Mesenchymal stem cell (in vitro differentiated cells and primary cell): ENCODE results near the gene HOXB7.

ENCODE experiments used
- DNase-seq: peaks from one replicate; pipeline ENCODE4 v3.0.0-alpha.2; 2013
- H2AFZ ChIP-seq: one replicate; pipeline ENCODE4 v1.6.1; 2013; ENCODE audit warnings: low read depth, mild to moderate bottlenecking, control low read depth, inconsistent platforms, low read length, moderate library complexity
- H2AK5ac ChIP-seq: 2 replicates; pipeline ENCODE4 v1.6.1; 2013; ENCODE audit warnings: low read length, moderate library complexity, mild to moderate bottlenecking, inconsistent platforms; ENCODE audit not compliant: severe bottlenecking
- H2BK120ac ChIP-seq: one replicate; pipeline ENCODE4 v1.6.1; 2013; ENCODE audit warnings: low read depth, mild to moderate bottlenecking, inconsistent platforms, low read length, moderate library complexity
- H2BK12ac ChIP-seq, 2 experiments: one replicate each; pipeline ENCODE4 v1.6.1; 2013; ENCODE audit warnings: inconsistent platforms in 2 of 2, low read length in 2 of 2, mild to moderate bottlenecking in 2 of 2, moderate library complexity in 2 of 2, control low read depth in 1 of 2
- H2BK15ac ChIP-seq: one replicate; pipeline ENCODE4 v1.6.1; 2013; ENCODE audit warnings: mild to moderate bottlenecking, low read depth, inconsistent platforms; ENCODE audit not compliant: poor library complexity, severe bottlenecking
- H2BK5ac ChIP-seq: 2 replicates; pipeline ENCODE4 v1.6.1; 2013; ENCODE audit warnings: low read depth, mild to moderate bottlenecking, low read length, control low read depth, inconsistent platforms; ENCODE audit not compliant: poor library complexity, severe bottlenecking
- H3K14ac ChIP-seq, 2 experiments: one replicate each; pipeline ENCODE4 v1.6.1; 2013; ENCODE audit warnings: inconsistent platforms in 2 of 2, low read length in 2 of 2, control low read depth in 1 of 2, mild to moderate bottlenecking in 1 of 2, moderate library complexity in 1 of 2
- H3K18ac ChIP-seq, 2 experiments: one replicate each; pipeline ENCODE4 v1.6.1; 2013; ENCODE audit warnings: inconsistent platforms in 2 of 2, low read length in 2 of 2, control low read depth in 1 of 2, low read depth in 1 of 2, mild to moderate bottlenecking in 1 of 2
- H3K23ac ChIP-seq, 2 experiments: one replicate each; pipeline ENCODE4 v1.6.1; 2013; ENCODE audit warnings: inconsistent platforms in 2 of 2, low read length in 2 of 2, mild to moderate bottlenecking in 2 of 2, moderate library complexity in 2 of 2, control low read depth in 1 of 2
- H3K27ac ChIP-seq: 2 replicates; pipeline ENCODE4 v1.5.1; 2013; ENCODE audit warnings: mild to moderate bottlenecking, moderate library complexity, low read length, control low read depth, inconsistent platforms; ENCODE audit not compliant: poor library complexity, severe bottlenecking
- H3K27me3 ChIP-seq, 2 experiments: 2 replicates each; pipeline versions ENCODE4 v1.6.1 to v1.7.0; 2013; ENCODE audit warnings: low read length in 2 of 2, mild to moderate bottlenecking in 2 of 2, moderate library complexity in 2 of 2, control low read depth in 1 of 2, inconsistent platforms in 1 of 2; ENCODE audit not compliant: control insufficient read depth in 1 of 2, insufficient read depth in 1 of 2
- H3K36me3 ChIP-seq, 2 experiments: 2 replicates each; pipeline versions ENCODE4 v1.6.1 to v1.7.0; 2013; ENCODE audit warnings: low read length in 2 of 2, control low read depth in 1 of 2, inconsistent platforms in 1 of 2, low read depth in 1 of 2, mild to moderate bottlenecking in 1 of 2; ENCODE audit not compliant: insufficient read depth in 2 of 2, control insufficient read depth in 1 of 2
- H3K4ac ChIP-seq, 2 experiments: one replicate each; pipeline ENCODE4 v1.6.1; 2013; ENCODE audit warnings: inconsistent platforms in 2 of 2, low read length in 2 of 2, mild to moderate bottlenecking in 2 of 2, moderate library complexity in 2 of 2, control low read depth in 1 of 2, low read depth in 1 of 2
- H3K4me1 ChIP-seq: 2 replicates; pipeline ENCODE4 v1.6.1; 2013; ENCODE audit warnings: low read depth, low read length, control low read depth; ENCODE audit not compliant: control insufficient read depth, insufficient read depth
- H3K4me2 ChIP-seq: 2 replicates; pipeline ENCODE4 v1.6.1; 2013; ENCODE audit warnings: low read length, mild to moderate bottlenecking, inconsistent platforms; ENCODE audit not compliant: poor library complexity, severe bottlenecking
- H3K4me3 ChIP-seq, 2 experiments: 2 replicates each; pipeline versions ENCODE4 v1.5.1 to v1.7.0; 2013; ENCODE audit warnings: low read length in 2 of 2, mild to moderate bottlenecking in 2 of 2, control low read depth in 1 of 2, low read depth in 1 of 2; ENCODE audit not compliant: insufficient read depth in 1 of 2
- H3K79me1 ChIP-seq: replicated peaks from 2 replicates; pipeline ENCODE4 v1.6.1; 2013; ENCODE audit warnings: mild to moderate bottlenecking, control low read depth, low read length, inconsistent platforms; ENCODE audit not compliant: poor library complexity, severe bottlenecking
- H3K9ac ChIP-seq: 2 replicates; pipeline ENCODE4 v1.7.0; 2013; ENCODE audit warnings: mild to moderate bottlenecking, low read length, moderate library complexity
- H3K9me3 ChIP-seq: 2 replicates; pipeline ENCODE4 v1.7.0; 2013; ENCODE audit warnings: mild to moderate bottlenecking, low read length; ENCODE audit not compliant: control insufficient read depth
- H4K8ac ChIP-seq: one replicate; pipeline ENCODE4 v1.6.1; 2013; ENCODE audit warnings: inconsistent platforms, mild to moderate bottlenecking, low read length, moderate library complexity
- H4K91ac ChIP-seq: one replicate; pipeline ENCODE4 v1.6.1; 2013; ENCODE audit warnings: mild to moderate bottlenecking, low read length, inconsistent platforms
- WGBS: methylation state at CpG from one replicate; pipeline ENCODE4 v1.1.7; 2013; ENCODE audit warnings: mixed read lengths; 5-methylcytosine and 5-hydroxymethylcytosine counted together

Gene HOXB7

DNA sequence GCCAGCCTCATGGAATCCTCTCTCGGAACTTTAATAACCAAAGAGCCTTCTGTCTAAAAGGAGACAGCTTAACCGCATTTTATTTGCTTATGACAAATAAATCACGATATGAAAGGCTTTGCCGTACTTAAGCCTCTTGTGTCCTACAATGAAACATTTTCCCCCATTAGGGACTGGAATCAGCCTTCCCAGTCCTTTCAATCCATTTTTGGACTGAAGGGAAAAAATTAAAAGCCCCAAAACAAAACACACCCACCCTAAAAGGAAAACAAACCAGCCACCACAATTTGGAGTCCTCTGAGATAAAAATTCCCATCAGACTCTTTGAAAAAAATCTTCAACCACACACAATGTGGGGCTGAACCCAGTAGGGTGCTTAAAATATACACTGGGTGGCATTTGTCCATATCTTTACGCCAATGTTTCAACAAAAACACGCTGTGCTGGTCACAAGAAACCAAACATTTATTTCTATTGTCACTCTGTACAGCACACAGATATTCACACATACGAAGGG lies 35.7 kb downstream of the HOXB7 start:
- Histone ChIP-seq H3K9ac (peak overlapping the region; percentile 95), H2BK120ac (peak overlapping the region; percentile 44), H3K4ac (peak overlapping the region; percentile 37 to 55), H2BK15ac (no peak overlapping the region), H3K79me1 (peaks cover 5% of the 10 kb centered on the region), H3K18ac (peak overlapping the region in 1 of 2 experiments; percentile 57), H3K36me3 (peaks cover 10 to 15% of the 10 kb centered on the region in 2 experiments), H3K27ac (no peak overlapping the region), H2BK5ac (no peak overlapping the region), H3K27me3 (peaks cover 0 to 4% of the 10 kb centered on the region in 2 experiments), H4K8ac (no peak overlapping the region), H4K91ac (no peak overlapping the region), H3K23ac (no peak overlapping the region), H3K4me1 (peaks cover 39% of the 10 kb centered on the region), H2AFZ (no peak overlapping the region), H2AK5ac (peak overlapping the region; percentile 32), H2BK12ac (no peak overlapping the region), H3K9me3 (no peaks in the 10 kb centered on the region), H3K4me3 (peak overlapping the region in 1 of 2 experiments; percentile 76), H3K4me2 (no peak overlapping the region), H3K14ac (no peak overlapping the region)
- WGBS = 2% methylated on average over 6 of the region's 7 CpGs
- DNase-seq = peak; percentile 87

DNA sequence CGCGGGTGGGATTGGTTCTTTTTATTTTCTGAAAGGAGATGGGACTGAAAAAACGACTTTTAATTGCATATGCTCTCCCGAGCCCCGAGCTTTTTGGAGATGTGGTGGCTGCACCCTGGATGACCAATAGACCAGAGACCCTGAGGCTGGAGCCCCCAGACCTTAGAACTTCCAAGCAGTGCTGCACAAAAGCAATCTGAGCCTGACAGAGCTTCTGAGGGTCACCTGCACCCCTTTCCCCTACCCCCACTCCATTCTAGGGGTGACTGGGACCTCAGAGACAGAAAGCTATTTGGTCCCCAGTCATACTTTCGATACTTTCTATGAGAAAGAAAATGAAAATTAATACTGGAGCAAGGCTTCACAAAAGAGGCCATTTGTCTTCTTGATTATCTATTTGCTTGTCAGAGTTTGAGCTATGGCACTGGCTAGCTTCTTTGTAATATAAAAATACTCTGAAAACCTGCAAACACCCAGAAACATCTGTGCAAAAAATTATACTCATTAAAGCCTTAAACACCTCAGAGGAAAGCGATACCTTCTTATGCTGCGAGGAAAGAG lies 36.2 kb downstream of the HOXB7 start:
- H3K9me3 ChIP-seq = no peaks in the 10 kb centered on the region
- no peak overlapping the region for H3K23ac ChIP-seq
- H2AK5ac ChIP-seq = no peak overlapping the region
- no peak overlapping the region for H4K8ac ChIP-seq
- peak overlapping the region; percentile 95 for H3K9ac ChIP-seq
- peak overlapping the region; percentile 80 to 95 for H3K18ac ChIP-seq
- H3K14ac ChIP-seq = no peak overlapping the region
- peak overlapping the region in 1 of 2 experiments; percentile 76 for H3K4me3 ChIP-seq
- H3K4ac ChIP-seq = peak overlapping the region in 1 of 2 experiments; percentile 54
- H4K91ac ChIP-seq = peak overlapping the region; percentile 14
- no peak overlapping the region for H2AFZ ChIP-seq
- no peak overlapping the region for H3K27ac ChIP-seq
- peaks cover 0 to 4% of the 10 kb centered on the region in 2 experiments for H3K27me3 ChIP-seq
- H2BK12ac ChIP-seq = peak overlapping the region in 1 of 2 experiments; percentile 6
- peak overlapping the region; percentile 52 for H3K4me2 ChIP-seq
- H3K36me3 ChIP-seq = peaks cover 10 to 15% of the 10 kb centered on the region in 2 experiments
- peak overlapping the region; percentile 74 for H2BK15ac ChIP-seq
- H2BK5ac ChIP-seq = no peak overlapping the region
- peaks cover 5% of the 10 kb centered on the region for H3K79me1 ChIP-seq
- 8% methylated on average over 7 of the region's 8 CpGs for WGBS
- DNase-seq = no peak
- peak overlapping the region; percentile 12 for H2BK120ac ChIP-seq
- peaks cover 37% of the 10 kb centered on the region for H3K4me1 ChIP-seq

DNA sequence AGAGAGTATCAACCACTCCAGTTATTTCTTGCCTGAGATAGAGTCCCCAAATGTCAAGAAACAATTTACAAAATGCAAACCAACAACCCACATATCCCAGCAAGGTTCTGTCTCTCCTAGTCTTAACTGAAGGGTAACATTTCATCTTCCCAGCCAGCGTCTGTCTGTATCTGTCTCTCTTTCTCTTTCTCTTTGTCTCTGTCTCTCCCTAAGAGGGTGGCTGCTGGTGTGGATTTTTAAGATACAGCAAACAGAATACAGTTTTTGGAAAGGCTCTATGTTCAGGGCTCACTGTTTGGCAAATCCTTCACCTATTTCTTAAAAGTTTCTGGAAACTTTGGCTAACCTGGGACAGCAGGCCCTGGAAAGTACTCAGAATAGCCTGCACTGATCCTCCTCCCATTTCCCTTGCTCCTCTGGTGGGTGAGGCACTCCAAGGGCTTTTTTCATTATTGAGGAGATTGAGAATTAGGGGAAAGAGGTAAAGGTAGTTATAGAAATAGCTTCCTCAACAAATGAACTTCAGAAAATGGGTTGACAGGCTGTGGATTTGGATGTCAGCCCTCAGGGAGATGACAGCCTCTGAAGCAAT lies 38.9 kb downstream of the HOXB7 start:
- Histone ChIP-seq H2AFZ (no peak overlapping the region), H3K4me2 (no peak overlapping the region), H3K4ac (peak overlapping the region in 1 of 2 experiments; percentile 94), H3K23ac (no peak overlapping the region), H2BK120ac (peak overlapping the region; percentile 38), H3K79me1 (peaks cover 4% of the 10 kb centered on the region), H3K9me3 (no peaks in the 10 kb centered on the region), H4K91ac (no peak overlapping the region), H2BK5ac (no peak overlapping the region), H3K4me1 (peaks cover 34% of the 10 kb centered on the region), H3K27me3 (peaks cover 0 to 4% of the 10 kb centered on the region in 2 experiments), H3K14ac (no peak overlapping the region), H3K27ac (peak overlapping the region; percentile 44), H2BK12ac (peak overlapping the region in 1 of 2 experiments; percentile 3), H3K9ac (peak overlapping the region; percentile 95), H4K8ac (peak overlapping the region; percentile 47), H3K18ac (peak overlapping the region; percentile 45 to 94), H3K36me3 (peaks cover 14 to 15% of the 10 kb centered on the region in 2 experiments), H3K4me3 (peak overlapping the region in 1 of 2 experiments; percentile 76), H2BK15ac (no peak overlapping the region), H2AK5ac (no peak overlapping the region)
- DNase-seq = peak; percentile 79
- no CpG with 5 or more reads among the region's 1 CpG for WGBS
